H1 (cell line): ENCODE results near the gene TRAF3. TPM values are rescaled to one million over a fixed set of nuclear protein-coding genes. Genes with fewer than 3 reads are reported as not detected.

ENCODE experiments used
- E2F6 ChIP-seq: IDR thresholded peaks from 2 replicates; pipeline ENCODE4 v1.6.1; 2012; ENCODE audit warnings: inconsistent platforms
- GTF2F1 ChIP-seq: IDR thresholded peaks from 2 replicates; pipeline ENCODE4 v1.6.1; 2012; ENCODE audit warnings: low read depth, low read length, improper control_type of control experiment, borderline replicate concordance
- HDAC6 ChIP-seq: IDR thresholded peaks from one replicate; pipeline ENCODE4 v1.7.1; 2012; ENCODE audit warnings: low read depth, mild to moderate bottlenecking, inconsistent platforms, low read length, moderate library complexity
- POU5F1 ChIP-seq: IDR thresholded peaks from 2 replicates; pipeline ENCODE4 v1.6.1; 2011; ENCODE audit warnings: low read depth, mild to moderate bottlenecking, low read length, moderate library complexity
- RAD21 ChIP-seq, 2 experiments: IDR thresholded peaks in 1 of 2; conservative IDR thresholded peaks in 1 of 2; 2 replicates each; pipeline ENCODE4 v1.6.1; 2011; ENCODE audit warnings: low read depth in 2 of 2, low read length in 2 of 2, improper control_type of control experiment in 1 of 2, inconsistent platforms in 1 of 2, mild to moderate bottlenecking in 1 of 2, moderate library complexity in 1 of 2
- SP2 ChIP-seq: IDR thresholded peaks from 2 replicates; pipeline ENCODE4 v1.6.1; 2012; ENCODE audit warnings: mild to moderate bottlenecking, low read length, inconsistent platforms
- polyA plus RNA-seq, 7 experiments: library from polyadenylated mRNA; depleted of rRNA in 3 of 7; stranded (reverse) in 5 of 7; unstranded in 2 of 7; fragments of >200 nt in 5 of 7; fragments of 200-250 nt in 2 of 7; gene quantifications; 1 replicate in 5 of 7; 2 replicates in 1 of 7; 4 replicates in 1 of 7; pipeline versions ENCODE4 v1.2.1 to v1.2.3, GENCODE V29; 2011 to 2013; ENCODE audit warnings: missing spikeins in 2 of 7, mixed read lengths in 2 of 7
- total RNA-seq: library from RNA; stranded (reverse); fragmentation: NEBNext Ultra II Directional; extraction: Animal tissue kit (Norgen Biotek cat#: 25700); gene quantifications from 2 replicates; pipeline ENCODE4 v1.2.1, GENCODE V29; 2021

TRAF3 gene
- total and polyA plus RNA-seq, 2 of the 8 experiments (the other 6 are each of a cell fraction or from before 2014, with no cell fraction given): 5.8 to 12.1 TPM

GRCh38 chr14:102935756-102936155 is 158.5 kb downstream of the TRAF3 start (continued):
- no peak for TF ChIP-seq RAD21 (IDR thresholded peaks at IDR 0.05 in 1 of 2, conservative IDR thresholded peaks at IDR 0.05 in 1 of 2; ENCODE audit: low read depth in 2 of 2, low read length in 2 of 2)
- TF ChIP-seq E2F6: no peak
- TF ChIP-seq HDAC6: no peak
- TF ChIP-seq SP2: no peak
- no peak for TF ChIP-seq GTF2F1
- TF ChIP-seq POU5F1: no peak
